ENCODE data around the gene KCNAB1. TPM values are rescaled to one million over a fixed set of nuclear protein-coding genes. Genes with fewer than 3 reads are reported as not detected.

KCNAB1 gene
- total and polyA plus RNA-seq, 2 donors (not counting 3 experiments of a cell fraction or from before 2014, with no cell fraction given), result 0.21 TPM; not detected in 1

DNA sequence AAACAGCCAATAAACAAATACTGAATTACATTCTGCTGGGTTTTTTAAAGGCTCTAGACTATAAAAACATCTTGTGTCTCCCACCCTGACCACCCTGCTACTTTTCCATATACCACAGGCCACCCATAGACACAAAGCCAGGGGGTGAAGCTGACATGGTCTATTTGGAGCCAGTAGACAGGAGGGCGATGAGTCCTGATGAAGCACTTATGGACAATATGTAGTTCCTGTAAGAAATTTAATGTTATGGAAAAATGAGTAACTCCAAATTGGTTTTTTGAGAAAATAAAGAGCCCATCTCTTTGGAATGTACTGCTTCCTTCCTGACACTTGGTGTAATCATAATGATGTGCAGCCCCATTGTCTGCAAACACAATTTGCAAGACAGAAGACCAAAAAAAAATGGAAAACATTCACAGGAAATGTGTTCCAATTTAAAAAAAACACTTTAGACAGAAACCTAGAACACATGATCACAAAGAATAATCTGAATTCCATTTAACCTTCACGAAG lies 422.7 kb downstream of the KCNAB1 start:
- Histone ChIP-seq H3K27ac (ENCODE audit: insufficient read depth, low read depth, low read length) (peak overlapping the region; percentile 93), H3K4me3 (replicated peaks in 1 of 3; ENCODE audit: insufficient read depth in 1 of 3, low read depth in 1 of 3, low read length in 3 of 3) (peak overlapping the region in 1 of 3 experiments; percentile 17), H3K9ac (replicated peaks; ENCODE audit: extremely low read depth, insufficient read depth, low read length) (peak overlapping the region; percentile 63), H3K27me3 (ENCODE audit: control insufficient read depth in 2 of 2, insufficient read depth in 2 of 2, low read length in 2 of 2) (no peaks in the 10 kb centered on the region), H4K20me1 (replicated peaks; ENCODE audit: control insufficient read depth, extremely low read depth, insufficient read depth, low read length) (peaks cover 4% of the 10 kb centered on the region), H3K4me1 (ENCODE audit: control insufficient read depth, extremely low read depth, insufficient read depth, low read length) (peaks cover 64% of the 10 kb centered on the region), H3K9me1 (replicated peaks; ENCODE audit: control insufficient read depth, extremely low read depth, insufficient read depth, low read length) (no peaks in the 10 kb centered on the region), H2AFZ (ENCODE audit: low read depth, low read length) (no peak overlapping the region), H3K9me3 (replicated peaks; ENCODE audit: control insufficient read depth, insufficient read depth, low read length) (no peaks in the 10 kb centered on the region), H3K4me2 (ENCODE audit: insufficient read depth, low read length) (peak overlapping the region; percentile 86), H3K36me3 (ENCODE audit: control insufficient read depth in 2 of 2, extremely low read depth in 1 of 2, insufficient read depth in 2 of 2, low read length in 2 of 2) (peaks cover 14 to 57% of the 10 kb centered on the region in 2 experiments), H3K79me2 (ENCODE audit: control insufficient read depth, insufficient read depth, low read length) (peaks cover 49% of the 10 kb centered on the region)
- POLR2A ChIA-PET, result interaction anchor here (0.8 to 2.8 kb wide), 2 partner anchors 12 to 133 kb away, joined by 3 to 12 read pairs; partner anchors contain the start of gene SSR3
- no peak for TF ChIP-seq MYC (IDR thresholded peaks at IDR 0.05; ENCODE audit: low read depth, low read length)
- TF ChIP-seq POLR2A (IDR thresholded peaks at IDR 0.05; ENCODE audit: low read depth, low read length), result no peak
- peak; percentile 20 for TF ChIP-seq FOS (IDR thresholded peaks at IDR 0.05; ENCODE audit: borderline replicate concordance, insufficient read depth, low read length)
- peak; percentile 41 for TF ChIP-seq POLR2AphosphoS5 (IDR thresholded peaks at IDR 0.05; ENCODE audit: insufficient read depth, low read depth, low read length)
- no peak for TF ChIP-seq EZH2 (IDR thresholded peaks at IDR 0.05; ENCODE audit: borderline replicate concordance, low read depth, low read length, severe bottlenecking)
- TF ChIP-seq JUN (IDR thresholded peaks at IDR 0.05; ENCODE audit: borderline replicate concordance, insufficient read depth, insufficient read length, low read depth), result peak; percentile 45
- DNase-seq (ENCODE audit: low read depth, low spot score), result peak; percentile 60
- intact Hi-C loops (cut with micrococcal nuclease) (loop anchor here (1.0 to 2.0 kb wide), 2 partner anchors 8 to 588 kb away; no protein-coding TSS in a partner anchor), dilution Hi-C loops (cut with MboI; ENCODE audit: extremely low pct_ligation_motif_present, low sequenced_read_pairs) (no loop called here)
- FAIRE-seq, result peak; percentile 73
- CTCF ChIA-PET, result interaction anchor here (0.7 to 3.8 kb wide), 11 partner anchors 8 to 595 kb away, joined by 3 to 17 read pairs (median 8); partner anchors contain the start of genes SSR3 and TIPARP
- no TSS peak for BruUV-seq (replicated peaks)

DNA sequence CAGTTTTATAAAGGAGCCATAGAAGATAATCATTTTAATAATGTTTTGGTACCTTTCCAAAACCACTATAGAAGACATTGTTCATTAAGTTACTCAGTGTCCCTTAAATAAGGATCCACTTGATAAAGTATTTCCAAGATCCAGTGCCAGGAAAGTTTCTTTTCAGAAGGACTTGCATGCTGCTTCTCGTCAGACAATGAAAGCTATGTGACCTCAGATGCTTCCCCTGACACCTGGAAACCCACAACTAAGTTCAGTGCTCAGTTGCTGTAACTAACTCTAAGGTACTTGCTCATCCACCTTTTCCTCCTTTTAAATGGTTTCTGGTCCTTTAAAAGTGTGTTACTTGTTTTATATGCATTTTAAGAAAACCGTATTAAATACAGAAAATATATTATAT lies 427.3 kb downstream of the KCNAB1 start:
- FAIRE-seq (no peak), DNase-seq (ENCODE audit: low read depth, low spot score) (peak; percentile 51)
- H3K27me3 ChIP-seq (ENCODE audit: control insufficient read depth in 2 of 2, insufficient read depth in 2 of 2, low read length in 2 of 2), result no peaks in the 10 kb centered on the region
- CTCF ChIA-PET, result interaction anchor here (2.4 to 2.6 kb wide), 3 partner anchors 12 to 590 kb away, joined by 6 to 10 read pairs (median 8); no protein-coding TSS in a partner anchor
- no peaks in the 10 kb centered on the region for H3K9me3 ChIP-seq (replicated peaks; ENCODE audit: control insufficient read depth, insufficient read depth, low read length)
- dilution Hi-C loops (cut with MboI; ENCODE audit: extremely low pct_ligation_motif_present, low sequenced_read_pairs), result no loop called here
- H4K20me1 ChIP-seq (replicated peaks; ENCODE audit: control insufficient read depth, extremely low read depth, insufficient read depth, low read length), result peaks cover 12% of the 10 kb centered on the region
- H3K9me1 ChIP-seq (replicated peaks; ENCODE audit: control insufficient read depth, extremely low read depth, insufficient read depth, low read length), result no peaks in the 10 kb centered on the region
- no TSS peak for BruUV-seq (replicated peaks)
- POLR2A ChIA-PET, result interaction anchor here (1.3 kb wide), 1 partner anchor 126 kb away, joined by 4 read pairs; the partner anchor contains the start of gene TIPARP
- TF ChIP-seq, protein P1, sequence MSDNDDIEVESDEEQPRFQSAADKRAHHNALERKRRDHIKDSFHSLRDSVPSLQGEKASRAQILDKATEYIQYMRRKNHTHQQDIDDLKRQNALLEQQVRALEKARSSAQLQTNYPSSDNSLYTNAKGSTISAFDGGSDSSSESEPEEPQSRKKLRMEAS (IDR thresholded peaks at IDR 0.05; ENCODE audit: insufficient read depth, insufficient read length), result no peak
- no peak for TF ChIP-seq FOS (IDR thresholded peaks at IDR 0.05; ENCODE audit: borderline replicate concordance, insufficient read depth, low read length)
- no peak for TF ChIP-seq POLR2AphosphoS5 (IDR thresholded peaks at IDR 0.05; ENCODE audit: insufficient read depth, low read depth, low read length)
- no peak for TF ChIP-seq GATA2 (IDR thresholded peaks at IDR 0.05; ENCODE audit: insufficient read depth, insufficient read length, low read depth, low read length)
- no peak for TF ChIP-seq EZH2 (IDR thresholded peaks at IDR 0.05; ENCODE audit: borderline replicate concordance, low read depth, low read length, severe bottlenecking)
- TF ChIP-seq, protein P2, sequence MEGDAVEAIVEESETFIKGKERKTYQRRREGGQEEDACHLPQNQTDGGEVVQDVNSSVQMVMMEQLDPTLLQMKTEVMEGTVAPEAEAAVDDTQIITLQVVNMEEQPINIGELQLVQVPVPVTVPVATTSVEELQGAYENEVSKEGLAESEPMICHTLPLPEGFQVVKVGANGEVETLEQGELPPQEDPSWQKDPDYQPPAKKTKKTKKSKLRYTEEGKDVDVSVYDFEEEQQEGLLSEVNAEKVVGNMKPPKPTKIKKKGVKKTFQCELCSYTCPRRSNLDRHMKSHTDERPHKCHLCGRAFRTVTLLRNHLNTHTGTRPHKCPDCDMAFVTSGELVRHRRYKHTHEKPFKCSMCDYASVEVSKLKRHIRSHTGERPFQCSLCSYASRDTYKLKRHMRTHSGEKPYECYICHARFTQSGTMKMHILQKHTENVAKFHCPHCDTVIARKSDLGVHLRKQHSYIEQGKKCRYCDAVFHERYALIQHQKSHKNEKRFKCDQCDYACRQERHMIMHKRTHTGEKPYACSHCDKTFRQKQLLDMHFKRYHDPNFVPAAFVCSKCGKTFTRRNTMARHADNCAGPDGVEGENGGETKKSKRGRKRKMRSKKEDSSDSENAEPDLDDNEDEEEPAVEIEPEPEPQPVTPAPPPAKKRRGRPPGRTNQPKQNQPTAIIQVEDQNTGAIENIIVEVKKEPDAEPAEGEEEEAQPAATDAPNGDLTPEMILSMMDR (IDR thresholded peaks at IDR 0.05; ENCODE audit: extremely low read depth in 1 of 2, insufficient read depth in 1 of 2, low read depth in 1 of 2, low read length in 2 of 2), result no peak
- no peak for TF ChIP-seq POLR2A (IDR thresholded peaks at IDR 0.05; ENCODE audit: low read depth, low read length)
- no peak for TF ChIP-seq MYC (IDR thresholded peaks at IDR 0.05; ENCODE audit: low read depth, low read length)
- TF ChIP-seq JUN (IDR thresholded peaks at IDR 0.05; ENCODE audit: borderline replicate concordance, insufficient read depth, insufficient read length, low read depth), result no peak
- no peak overlapping the region for H2AFZ ChIP-seq (ENCODE audit: low read depth, low read length)
- H3K36me3 ChIP-seq (ENCODE audit: control insufficient read depth in 2 of 2, extremely low read depth in 1 of 2, insufficient read depth in 2 of 2, low read length in 2 of 2), result peaks cover 7 to 45% of the 10 kb centered on the region in 2 experiments
- no peak overlapping the region for H3K4me3 ChIP-seq (replicated peaks in 1 of 3; ENCODE audit: insufficient read depth in 1 of 3, low read depth in 1 of 3, low read length in 3 of 3)
- H3K4me2 ChIP-seq (ENCODE audit: insufficient read depth, low read length), result peak overlapping the region; percentile 33
- peaks cover 88% of the 10 kb centered on the region for H3K79me2 ChIP-seq (ENCODE audit: control insufficient read depth, insufficient read depth, low read length)
- intact Hi-C loops (cut with micrococcal nuclease), result loop anchor here (5.0 kb wide), 1 partner anchor 695 kb away; the partner anchor contains the start of gene SLC33A1
- peaks cover 93% of the 10 kb centered on the region for H3K4me1 ChIP-seq (ENCODE audit: control insufficient read depth, extremely low read depth, insufficient read depth, low read length)
- H3K27ac ChIP-seq (ENCODE audit: insufficient read depth, low read depth, low read length), result peak overlapping the region; percentile 42
- peak overlapping the region; percentile 13 for H3K9ac ChIP-seq (replicated peaks; ENCODE audit: extremely low read depth, insufficient read depth, low read length)

Measured in endothelial cell of umbilical vein (primary cell).